Myocyte (in vitro differentiated cells): ENCODE measurements around the gene TPST1. TPM values are rescaled to one million over a fixed set of nuclear protein-coding genes. Genes with fewer than 3 reads are reported as not detected.
A peak's percentile ranks its signal among the peaks of the same experiment; 100 is the strongest.
"Not testable (repeated sequence)": the region's sequence is repeated elsewhere in the genome, so short reads cannot be mapped to it uniquely, and the experiment has no call there.

Experiments
- DNase-seq: peaks from one replicate; pipeline ENCODE4 v3.0.0-alpha.2; 2012; ENCODE audit warnings: low read depth
- total RNA-seq: library from RNA; depleted of rRNA; stranded (reverse); fragments of >200 nt; gene quantifications from 2 replicates; pipeline ENCODE4 v1.2.3, GENCODE V29; 2014

The TPST1 gene
- total RNA-seq, 1 donor from 2014 or later: 48.2 TPM

DNA sequence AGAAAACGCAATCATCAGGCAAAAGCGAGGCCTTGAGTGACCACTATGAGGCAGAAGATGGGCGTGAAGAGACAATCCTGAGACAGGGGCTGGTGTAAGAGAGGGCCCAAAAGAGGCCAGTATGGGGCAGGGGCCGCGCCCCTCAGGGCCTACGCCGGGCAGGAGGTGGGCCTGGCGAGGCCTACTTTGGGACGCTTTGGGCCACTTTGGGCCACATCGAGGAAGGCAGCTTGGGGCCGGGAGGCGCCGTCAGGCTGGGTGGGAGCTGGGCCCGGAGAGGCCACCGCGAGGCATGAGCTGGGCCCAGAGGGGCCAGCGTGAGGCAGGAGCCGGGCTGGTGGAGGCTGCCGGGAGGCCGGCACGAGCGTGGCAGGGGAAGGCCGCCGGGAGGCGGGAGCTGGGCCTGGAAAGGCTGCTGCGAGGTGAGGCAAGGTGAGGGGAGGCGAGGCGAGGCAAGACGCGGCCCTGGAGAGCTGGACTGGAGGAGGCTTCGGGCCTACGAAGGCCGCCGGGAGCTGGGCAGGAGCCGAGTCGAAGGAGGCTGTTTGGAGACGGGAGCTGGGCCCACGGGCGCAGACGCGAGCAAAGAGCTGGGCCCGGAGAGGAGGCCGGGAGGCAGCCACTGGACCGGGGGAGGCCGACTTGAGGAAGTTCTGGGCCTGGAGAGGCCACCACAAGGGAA, 171.3 kb downstream of the TPST1 start:
- DNase-seq: no peak

DNA sequence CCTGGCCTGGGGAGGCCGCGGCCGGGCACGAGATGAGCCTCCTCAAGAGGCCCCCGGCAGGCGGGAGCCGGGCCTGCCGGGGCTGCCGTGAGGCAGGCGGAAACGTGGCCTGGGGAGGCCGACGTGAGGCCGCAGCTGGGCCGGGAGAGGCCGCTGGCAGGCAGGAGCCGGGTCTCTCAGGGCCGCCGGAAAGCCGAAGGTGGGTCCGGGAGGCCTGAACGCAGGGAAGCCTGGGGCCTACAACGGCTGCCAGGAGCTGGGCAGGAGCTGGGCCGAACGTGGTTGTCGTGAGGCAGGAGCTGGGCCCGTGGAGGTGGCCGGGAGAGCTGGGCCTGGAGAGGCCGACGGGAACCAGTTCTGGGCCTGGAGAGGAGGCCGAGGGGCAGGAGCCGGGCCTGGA, 171.9 kb downstream of the TPST1 start:
- DNase-seq: no peak

- no peak for DNase-seq
Observed at GRCh38 chr7:66377714-66378113, 172.6 kb downstream of the TPST1 start.

GRCh38 chr7:66379542-66380160, 174.5 kb downstream of the TPST1 start:
- no peak for DNase-seq

DNA sequence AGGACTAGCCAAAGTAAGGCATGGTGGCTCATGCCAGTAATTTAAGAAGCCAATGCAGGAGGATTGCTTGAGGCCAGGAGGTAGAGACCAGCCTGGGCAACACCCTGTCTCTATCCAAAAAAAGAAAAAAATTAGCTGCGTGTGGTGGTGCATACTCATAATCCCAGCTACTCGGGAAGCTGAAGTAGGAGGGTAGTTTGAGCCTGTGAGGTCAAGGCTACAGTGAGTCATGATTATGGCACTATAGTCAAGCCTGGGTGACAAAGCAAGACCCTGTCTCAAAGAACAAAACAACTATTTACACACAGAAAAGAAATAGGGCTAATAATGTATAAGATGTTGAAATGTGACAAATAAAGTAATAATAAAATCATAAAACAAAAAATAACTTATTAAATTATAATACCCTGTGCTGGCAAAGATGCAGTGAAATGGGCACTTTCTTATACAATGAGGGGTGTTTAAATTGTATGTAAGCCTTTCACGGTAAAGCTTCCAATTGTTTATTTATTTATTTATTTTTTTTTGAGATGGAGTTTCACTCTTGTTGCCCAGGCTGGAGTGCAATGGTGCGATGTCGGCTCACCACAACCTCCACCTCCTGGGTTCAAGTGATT, 175.2 kb downstream of the TPST1 start:
- no peak for DNase-seq

DNA sequence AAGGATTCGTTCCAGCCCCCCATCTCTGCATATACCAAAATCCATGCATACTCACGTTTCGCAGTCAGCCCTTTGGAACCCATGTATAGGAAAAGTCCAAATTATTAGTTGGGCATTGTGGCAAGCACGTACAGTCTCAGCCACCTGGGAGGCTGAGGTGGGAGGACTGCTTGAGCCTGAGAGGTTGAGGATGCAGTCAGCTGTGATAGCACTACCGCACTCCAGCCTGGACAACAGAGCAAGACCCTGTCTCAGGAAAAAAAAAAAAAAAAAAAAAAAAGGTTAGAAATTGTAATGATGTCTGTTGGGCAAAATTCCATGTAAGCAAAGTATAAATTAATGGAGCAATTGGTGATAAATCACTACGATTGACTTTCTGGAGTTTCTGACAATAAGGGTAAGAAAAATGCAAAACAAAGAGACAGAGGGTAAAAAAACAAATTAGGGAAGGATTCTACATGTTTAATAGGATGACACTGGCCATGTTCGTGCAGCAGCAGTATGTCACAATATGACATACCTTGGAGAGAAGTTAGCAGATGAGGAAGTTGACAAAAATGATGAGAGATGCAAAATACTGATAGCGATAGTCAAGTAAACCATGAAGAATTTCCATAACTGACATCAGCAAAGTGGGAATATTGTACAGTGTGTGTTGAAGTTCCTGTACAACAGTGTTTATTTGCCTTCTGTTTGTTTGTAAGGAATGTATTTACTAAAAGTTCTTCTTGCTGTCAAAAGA, 177.2 kb downstream of the TPST1 start:
- not testable (repeated sequence) for DNase-seq

DNA sequence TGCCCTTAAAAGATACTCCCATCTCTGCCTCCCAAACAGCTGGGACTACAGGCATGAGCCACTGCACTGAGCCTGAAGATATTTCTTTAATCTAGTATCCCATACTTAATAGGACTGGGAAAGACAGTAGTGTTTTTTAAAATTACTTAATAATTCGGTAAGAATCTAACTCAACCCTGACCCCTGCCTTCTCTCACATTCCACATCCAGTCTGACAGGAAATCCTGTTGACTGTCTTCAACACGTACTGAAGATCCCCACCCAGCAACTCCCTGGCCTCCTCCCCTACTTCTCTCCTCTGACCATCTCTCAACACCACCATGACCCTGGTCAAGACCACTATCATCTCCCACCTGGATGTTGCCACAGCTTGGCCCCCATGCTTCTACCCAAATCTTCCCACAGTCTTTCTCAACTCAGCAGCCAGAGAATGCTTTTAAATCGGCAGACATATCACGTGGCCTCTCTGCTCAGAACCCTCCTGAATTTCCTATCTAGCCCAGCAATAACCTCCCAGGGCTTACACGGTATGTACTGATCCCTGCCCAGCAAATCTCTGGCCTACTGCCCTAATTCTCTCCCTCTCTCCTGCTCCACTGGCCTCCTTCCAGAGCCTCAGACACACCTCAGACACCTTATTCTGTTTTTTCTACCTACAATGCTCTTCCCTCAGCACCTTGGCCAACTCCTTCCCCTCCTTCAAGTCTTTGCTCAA, 180.2 kb downstream of the TPST1 start:
- DNase-seq: not testable (repeated sequence)

DNA sequence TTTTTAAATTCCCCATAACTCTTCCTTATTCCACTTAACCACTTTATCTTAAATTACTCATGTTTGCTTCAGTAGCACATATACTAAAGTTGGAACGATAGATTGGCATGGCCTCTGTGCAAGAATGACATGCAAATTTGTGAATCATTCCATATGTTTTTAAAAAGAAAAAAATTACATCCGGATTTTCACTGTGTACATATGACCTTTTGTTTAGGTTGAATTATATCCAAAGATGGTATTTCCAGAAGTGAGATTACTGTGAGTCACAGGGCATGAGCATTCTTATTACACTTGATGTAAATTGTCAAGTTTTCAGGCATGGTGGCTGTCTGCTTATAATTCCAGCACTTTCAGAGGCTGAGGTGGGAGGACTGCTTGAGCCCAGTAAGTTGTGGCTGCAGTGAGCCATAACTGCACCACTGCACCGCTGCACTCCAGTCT, 190.0 kb downstream of the TPST1 start:
- not testable (repeated sequence) for DNase-seq

DNA sequence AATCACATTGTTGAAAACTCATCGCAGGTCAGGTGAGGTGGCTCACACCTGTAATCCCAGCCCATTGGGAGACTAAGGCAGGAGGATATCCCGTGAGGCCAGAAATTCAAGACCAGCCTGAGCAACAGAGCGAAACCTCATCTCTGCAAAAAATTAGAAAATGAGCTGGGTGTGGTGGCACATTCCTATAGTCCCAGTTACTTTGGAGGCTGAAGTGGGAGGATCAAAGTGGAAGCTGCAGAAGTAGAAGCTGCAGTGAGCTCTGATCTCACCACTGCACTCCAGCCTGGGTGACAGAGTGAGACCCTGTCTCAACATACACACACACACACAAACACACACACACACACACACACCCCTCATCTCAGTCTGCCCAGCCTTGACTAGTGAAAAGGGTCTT, 190.9 kb downstream of the TPST1 start:
- DNase-seq: not testable (repeated sequence)

- DNase-seq: not testable (repeated sequence)
Observed at GRCh38 chr7:66398841-66399240, 193.7 kb downstream of the TPST1 start.

DNA sequence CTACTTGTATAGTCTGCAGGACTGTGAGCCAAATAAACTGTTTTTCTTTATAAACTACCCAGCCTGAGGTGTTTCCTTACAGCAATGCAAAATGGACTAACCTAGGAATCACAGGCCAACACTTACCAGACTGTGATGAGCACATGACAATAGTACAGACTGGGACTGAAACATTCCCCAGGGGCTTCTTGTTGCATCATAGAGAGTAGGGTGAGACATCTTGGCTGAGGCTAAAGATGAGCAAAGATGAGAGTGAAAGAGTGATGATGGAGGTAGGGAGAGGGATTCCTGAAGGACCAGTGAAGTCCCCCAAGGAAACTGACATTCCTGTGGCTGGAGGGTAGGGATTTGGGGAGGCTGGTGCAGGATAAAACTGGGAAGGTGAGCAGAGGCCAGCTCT, 194.4 kb downstream of the TPST1 start:
- no peak for DNase-seq

GRCh38 chr7:66400400-66400799, 195.3 kb downstream of the TPST1 start:
- no peak for DNase-seq

GRCh38 chr7:66401126-66401525, 196.0 kb downstream of the TPST1 start:
- DNase-seq: not testable (repeated sequence)

GRCh38 chr7:66401932-66402331, 196.8 kb downstream of the TPST1 start:
- DNase-seq: peak; percentile 37

DNA sequence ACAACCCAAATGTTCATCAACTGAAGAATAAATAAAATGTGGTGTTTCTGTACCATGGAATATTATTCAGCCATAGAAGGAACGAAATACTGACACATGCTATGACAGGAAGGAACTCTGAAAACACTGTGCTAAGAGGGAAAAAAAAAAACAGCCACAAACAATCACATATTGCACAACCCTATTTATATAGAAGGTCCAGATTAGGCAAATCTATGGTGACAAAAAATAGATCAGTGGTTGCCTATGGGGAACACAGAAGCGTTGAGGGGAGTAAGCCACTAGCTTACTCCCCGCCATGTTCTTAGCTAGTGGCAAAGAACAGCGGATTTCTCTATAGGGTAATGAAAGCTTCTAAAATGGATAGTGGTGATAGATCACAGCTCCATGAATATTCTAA, 198.4 kb downstream of the TPST1 start:
- DNase-seq: no peak

GRCh38 chr7:66409493-66409892, 204.4 kb downstream of the TPST1 start:
- DNase-seq: peak; percentile 40

Other genes starting within 250 kb of the TPST1 start
- 19.9 and 20.8 TPM in 2 replicates for gene GUSB, start 223.1 kb upstream of the TPST1 start, total RNA-seq
- 16.3 and 20.2 TPM in 2 replicates for gene ASL, start 129.5 kb upstream of the TPST1 start, total RNA-seq
- 35.5 and 51.9 TPM in 2 replicates for gene CRCP, start 90.5 kb upstream of the TPST1 start, total RNA-seq